Fibroblast of skin of left quadriceps (primary cell): ENCODE measurements around the gene GNAZ.
"Not testable (repeated sequence)": the region's sequence is repeated elsewhere in the genome, so short reads cannot be mapped to it uniquely, and the experiment has no call there.

Source experiments
- DNase-seq, 2 experiments: peaks; one replicate each; pipeline ENCODE4 v3.0.0-alpha.2; 2013; ENCODE audit warnings: low read depth in 2 of 2

Gene GNAZ

DNA sequence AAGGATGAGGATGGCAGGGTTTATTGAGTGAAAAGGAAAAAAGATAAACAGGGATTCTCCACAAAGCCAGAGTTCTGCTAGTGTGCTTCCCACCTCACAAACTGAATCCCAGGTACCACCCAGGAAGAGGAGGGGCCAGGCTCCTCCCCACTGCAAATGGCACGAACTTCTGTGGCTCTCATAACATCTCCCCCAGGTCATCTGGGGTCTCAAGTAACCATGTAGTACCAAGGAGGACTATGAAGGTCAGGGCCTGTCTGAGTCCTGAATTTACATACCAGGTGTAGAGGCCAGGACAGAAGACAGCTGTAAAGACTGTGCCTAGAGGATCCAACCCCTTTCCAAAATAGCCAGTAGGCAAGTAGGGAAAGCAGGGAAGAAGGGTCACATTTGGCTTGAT lies 25.7 kb upstream of the GNAZ start:
- no peak for DNase-seq

DNA sequence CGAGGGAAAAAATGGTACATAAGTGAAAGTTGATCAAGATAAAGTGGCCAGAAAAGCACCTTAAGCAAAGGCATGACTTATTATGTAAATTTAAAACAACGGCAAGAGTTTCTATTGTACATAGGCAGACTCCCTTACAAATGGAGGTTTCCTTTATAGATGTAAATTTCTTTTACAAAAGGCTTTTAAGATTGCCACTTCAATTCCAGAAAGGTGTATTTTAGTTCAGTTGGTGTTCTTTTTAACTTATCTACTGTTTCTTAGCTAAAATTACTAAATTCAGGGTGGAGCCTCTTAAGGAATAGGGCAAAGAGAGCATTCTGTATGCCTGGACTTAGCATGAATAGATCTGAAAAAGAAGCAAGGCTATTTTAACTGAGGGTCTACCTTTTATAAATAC lies 24.9 kb upstream of the GNAZ start:
- DNase-seq: no peak

DNA sequence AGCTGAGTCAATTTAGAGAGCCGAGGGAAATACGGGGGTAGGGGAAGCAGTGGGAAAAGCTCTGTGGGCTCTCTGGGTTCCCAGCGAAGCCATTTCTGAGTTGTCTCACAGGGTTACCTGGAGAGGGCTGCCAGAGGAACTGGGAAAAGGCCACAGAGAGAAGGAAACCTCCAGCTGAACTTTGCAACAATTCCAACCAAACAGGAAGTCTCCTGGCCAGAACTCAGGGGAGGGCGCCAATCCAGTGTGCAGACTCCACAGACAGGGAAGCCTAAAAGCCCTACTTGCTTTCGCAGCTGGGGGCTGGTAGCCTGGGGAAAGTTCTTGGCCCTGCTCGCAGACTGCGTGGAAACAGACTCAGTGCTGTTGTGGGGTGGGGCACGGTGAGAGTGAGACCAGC lies 23.1 kb upstream of the GNAZ start:
- DNase-seq: no peak

GRCh38 chr22:23047742-23048141 lies 22.6 kb upstream of the GNAZ start:
- DNase-seq: no peak

DNA sequence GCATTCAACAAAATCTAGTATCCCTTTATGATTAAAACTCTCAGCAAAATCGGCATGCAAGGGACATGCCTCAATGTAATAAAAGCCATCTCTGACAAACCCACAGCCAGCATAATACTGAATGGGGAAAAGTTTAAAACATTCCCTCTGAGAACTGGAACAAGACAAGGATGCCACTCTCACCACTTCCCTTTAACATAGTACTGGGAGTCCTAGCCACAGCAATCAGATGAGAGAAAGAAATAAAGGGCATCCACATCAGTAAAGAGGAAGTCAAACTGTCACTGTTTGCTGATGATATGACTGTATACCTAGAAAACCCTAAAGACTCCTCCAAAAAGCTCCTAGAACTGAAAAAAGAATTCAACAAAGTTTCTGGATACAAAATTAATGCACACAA lies 19.8 kb upstream of the GNAZ start:
- DNase-seq: not testable (repeated sequence)

GRCh38 chr22:23053051-23053707 lies 17.1 kb upstream of the GNAZ start:
- no peak for DNase-seq

DNA sequence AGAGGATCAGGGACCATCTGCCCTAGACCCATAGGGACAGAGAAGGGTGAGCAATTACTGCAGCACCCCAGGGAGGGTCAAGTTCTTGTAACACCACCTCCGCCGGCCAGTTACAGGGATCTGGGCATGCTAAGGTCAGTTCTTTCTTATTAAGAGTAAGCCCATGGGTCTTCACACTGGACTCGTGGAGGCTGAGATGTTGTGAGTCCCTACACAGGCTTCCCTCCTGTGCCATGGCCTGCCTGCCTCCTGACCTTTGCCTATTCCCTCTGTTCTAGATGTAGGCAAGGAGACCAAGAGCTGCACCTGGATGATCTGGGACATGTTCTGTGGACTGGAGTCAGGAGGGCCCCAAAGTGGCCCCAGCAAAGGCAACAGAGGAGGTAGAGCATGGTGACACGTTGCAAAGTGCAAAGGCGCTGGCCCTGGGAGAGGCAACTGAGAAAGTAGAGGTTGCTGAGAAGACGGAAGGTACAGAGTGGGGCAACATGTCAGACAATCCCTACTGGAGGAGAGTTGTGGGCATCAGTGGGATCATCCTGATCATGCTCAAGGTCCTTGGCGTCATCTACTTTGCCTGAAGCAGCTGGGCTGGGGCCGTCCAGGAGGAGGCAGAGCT lies 16.3 kb upstream of the GNAZ start:
- no peak for DNase-seq

- no peak for DNase-seq
Measured at GRCh38 chr22:23054531-23055257, 15.6 kb upstream of the GNAZ start.

GRCh38 chr22:23055449-23056179 lies 14.7 kb upstream of the GNAZ start:
- DNase-seq: no peak

DNA sequence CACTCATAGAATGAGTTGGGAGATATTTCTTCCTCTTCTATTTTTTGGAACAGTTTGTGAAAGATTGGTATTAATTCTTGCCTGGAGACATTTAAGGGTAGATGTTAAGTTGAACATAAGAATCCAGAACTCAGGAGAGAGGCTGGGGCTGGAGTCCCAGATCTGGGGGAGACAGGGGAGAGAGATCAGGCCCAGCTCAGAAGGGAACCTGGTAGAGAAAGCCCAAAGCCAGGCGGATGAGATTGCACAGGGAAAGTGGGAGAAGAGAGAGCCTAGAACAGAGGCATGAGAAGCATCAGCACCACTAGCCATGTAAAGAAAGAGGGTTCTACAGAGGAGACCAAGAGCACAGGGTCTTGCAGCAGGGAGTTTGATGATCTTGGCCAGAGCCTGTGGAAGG lies 13.0 kb upstream of the GNAZ start:
- no peak for DNase-seq

DNA sequence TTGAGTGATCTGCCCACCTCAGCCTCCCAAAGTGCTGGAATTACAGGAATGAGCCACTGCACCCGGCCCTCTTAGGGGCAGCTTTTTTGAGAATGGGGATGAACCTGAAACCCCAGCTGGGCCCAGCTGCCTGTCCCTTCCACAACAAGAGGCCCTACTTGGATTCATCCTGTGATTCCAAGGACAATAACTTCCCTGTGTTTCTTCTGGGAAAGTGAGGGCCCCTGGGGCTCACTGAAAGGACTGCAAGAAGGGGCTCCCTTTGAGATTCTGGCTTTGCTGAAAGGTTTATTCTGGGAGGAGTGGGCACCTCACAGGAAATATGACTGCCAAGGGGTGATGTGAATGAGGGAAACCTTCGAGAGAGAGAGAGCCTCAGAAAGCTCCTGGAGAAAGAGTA lies 12.3 kb upstream of the GNAZ start:
- DNase-seq: no peak

DNA sequence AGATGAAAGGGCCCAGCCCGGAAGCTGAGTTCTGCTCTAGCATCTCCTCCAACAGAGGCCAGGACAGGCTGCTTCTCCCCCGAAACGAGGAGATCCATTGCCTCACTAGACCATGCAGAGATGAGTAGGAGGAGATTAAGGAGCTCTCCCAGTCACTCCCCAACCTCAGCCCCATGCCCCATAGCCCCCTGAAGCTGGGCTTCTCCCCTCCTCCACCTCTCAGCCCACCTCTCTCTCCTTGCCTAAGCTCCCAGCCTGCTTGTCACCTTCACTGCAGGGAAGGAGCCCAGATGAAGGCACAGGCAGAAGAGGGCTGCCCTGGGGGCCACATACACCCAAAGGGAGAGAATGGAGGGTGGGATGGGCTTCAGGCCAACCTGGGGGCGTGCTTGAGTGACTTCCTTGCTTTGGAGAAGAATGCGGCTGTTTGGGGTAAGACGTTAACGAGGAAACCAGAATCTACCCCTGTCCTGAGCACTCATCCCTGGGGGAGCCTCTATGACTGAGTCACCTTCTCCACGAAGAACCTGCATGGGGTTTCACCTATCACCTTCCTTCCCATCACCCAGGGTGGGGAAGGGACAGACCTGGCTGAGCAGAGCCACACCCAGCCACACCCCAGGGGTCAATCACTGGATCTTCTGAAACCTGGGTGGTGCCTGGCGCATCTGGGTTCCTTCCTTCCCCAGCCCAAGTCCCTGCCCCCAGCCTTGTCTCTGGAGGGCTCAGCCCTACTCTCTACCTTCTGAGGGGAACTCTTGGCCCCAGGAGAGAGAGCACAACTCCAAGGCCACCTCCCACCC lies 11.6 kb upstream of the GNAZ start:
- DNase-seq: no peak

DNA sequence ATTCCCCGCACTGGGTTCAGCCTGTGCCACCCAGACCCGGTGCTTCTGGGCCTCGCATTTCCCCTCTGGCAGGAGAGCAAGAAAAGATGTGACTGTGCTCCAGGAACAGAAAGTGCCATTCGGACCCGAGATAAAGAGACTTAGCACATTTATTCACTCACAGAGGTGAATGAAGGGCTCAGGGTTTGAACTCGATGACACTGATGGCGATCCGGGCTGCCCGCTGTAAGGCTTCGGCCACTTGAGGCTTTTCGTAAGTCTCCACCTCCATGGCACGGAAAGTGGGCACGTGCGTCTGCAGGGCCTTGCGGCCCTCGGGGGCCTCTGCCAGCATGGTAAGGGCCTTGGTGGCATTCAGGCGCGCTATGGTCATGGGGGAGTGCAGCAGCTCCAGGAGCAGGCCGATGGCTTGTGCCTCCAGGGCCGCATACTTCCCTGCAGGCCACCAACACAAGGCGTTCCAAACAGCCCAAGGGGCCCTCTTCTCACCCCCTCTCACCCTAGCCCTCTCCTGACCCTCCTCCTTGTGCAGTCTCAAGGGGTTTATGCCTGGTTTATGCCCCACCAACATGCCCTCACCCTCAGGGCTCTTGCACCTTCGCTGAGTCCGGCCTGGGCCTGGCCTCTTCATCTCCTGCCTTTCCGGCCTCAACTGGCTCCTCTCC lies 10.9 kb upstream of the GNAZ start:
- no peak for DNase-seq

DNA sequence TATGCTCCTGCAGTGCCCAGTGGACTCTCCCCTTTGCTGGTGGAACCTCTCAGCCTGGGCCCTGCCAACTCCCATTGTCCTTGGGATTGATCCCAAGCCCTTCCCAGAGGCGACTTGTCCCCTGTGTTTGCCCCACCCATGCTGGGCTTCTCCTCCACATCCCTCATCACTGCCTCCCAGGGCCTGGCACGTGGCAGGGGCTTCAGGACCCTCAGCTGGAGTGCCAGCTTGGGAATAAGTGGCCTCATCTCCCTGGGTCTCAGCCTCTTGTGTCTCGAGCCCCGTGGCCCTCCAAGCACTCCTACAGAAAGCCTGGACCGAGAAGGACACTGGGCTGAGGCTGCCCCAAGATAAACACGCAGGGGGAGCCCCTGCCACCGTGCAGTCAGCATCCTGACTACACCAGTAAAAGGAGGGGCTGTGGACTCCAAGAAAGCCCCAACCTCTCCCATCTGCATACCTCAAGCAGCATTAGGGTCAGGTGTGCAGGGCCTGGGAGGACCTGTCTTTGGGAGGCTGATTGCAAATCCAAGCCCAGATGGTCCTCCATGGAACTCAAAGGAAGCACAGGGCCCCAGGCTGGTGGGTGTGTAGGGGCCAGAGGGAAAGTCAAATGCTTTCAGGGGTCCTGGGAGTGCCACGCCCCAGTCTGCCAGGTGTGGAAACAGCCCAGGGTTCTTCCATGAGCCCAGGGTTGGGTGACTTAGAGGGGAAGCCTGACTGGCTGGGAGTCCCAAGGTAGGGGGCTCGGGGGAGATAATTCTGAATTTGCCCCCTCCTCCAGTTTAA lies 9.5 kb upstream of the GNAZ start:
- no peak for DNase-seq

DNA sequence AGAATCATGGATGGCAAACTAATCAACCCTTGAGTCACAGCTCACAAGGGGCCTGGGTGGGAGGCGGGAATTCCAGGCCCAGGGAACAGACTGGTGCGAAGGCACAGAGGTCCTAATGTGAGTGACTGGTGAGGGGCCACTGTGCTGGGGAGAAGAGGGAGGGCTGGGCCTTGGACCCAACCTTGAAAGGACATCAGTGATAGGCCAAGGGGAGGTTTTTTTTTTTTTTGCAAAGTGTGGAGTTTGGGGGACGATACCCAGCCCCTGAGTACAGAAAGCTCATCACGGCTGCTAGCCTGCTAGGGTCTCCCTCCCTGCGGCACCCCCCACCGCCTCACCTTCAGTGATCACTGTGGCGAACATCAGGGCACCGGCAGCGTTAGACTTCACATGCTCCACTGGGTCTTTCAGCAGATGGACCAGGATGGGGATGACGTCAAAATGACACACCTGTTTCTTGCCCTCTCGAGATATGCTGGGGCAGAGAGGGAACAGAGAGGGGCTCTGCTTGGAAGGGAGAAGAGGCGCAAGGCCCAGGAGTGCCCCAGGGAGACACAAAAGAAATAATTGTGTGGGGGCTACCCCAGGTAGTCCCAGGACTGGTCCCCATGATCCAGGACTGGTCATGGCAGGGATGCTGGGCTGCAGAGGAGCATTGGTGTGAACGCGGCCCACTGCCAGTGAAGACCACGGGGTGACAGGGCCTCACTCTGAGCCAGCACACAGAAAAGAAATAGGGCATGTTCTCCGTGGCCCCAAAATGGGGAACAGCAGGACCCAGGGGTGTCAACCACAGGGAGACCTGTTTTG lies 8.6 kb upstream of the GNAZ start:
- DNase-seq: no peak

DNA sequence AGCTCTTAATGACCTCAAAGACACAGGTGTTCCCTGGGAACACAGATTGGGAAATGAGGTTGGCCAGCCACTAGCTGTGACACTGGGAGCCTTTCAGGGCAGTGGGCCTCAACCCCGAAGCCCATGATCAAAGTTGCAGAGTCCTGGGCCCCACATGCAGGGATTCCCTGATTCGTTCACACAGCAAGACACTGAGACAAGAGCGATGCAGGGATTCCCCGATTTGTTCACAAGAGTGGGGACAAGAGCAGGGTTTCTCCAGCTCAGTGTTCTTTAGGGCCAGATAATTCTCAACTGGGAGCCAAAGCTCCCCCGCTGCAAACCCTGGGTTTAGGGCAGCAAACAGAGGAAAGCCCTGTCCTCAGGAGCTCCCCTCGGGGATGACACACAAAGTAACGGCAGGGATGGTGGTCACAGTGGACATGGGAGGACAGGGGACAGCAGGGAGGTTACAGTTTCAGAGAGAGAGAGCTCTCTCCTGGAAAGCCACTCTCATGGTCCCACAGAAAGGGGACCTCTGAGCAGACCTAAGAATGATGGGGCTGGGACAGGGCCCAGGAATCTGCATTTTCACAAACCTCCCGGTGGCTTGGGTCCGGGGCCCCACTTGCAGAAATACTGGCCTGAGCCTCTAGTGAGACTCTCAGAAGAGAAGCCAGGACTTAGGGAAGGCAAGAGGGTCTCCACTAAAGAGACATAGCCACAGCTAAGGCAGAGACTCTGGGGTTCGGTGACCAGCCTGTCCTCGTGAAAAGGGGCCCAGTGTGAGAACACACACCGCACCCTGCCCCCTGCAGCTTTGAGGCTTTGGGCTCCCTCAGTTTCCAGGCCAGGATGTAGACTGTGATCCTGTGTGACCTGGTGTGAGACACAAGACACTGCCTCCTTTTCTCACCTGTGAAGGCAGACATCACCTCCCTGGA lies 7.4 kb upstream of the GNAZ start:
- DNase-seq: no peak

- no peak for DNase-seq
Measured at GRCh38 chr22:23063539-23064380, 6.6 kb upstream of the GNAZ start.
